SK-N-SH (cell line): Measurements from ENCODE around the gene RBM19.

Source experiments
- FOSL2 ChIP-seq: IDR thresholded peaks from 2 replicates; pipeline ENCODE4 v1.4.0; 2012; ENCODE audit warnings: low read depth, mild to moderate bottlenecking, moderate library complexity, borderline replicate concordance
- TF ChIP-seq, protein P1 (sequence below): fragments of 150-350 bp; IDR thresholded peaks from 2 replicates; pipeline ENCODE4 v1.6.1; 2017; ENCODE audit warnings: antibody characterized with exemption, low read length, low read depth, borderline replicate concordance

GRCh38 chr12:113847856-113848255, 118.3 kb downstream of the RBM19 start:
- TF ChIP-seq FOSL2, result no peak
- TF ChIP-seq, protein P1, sequence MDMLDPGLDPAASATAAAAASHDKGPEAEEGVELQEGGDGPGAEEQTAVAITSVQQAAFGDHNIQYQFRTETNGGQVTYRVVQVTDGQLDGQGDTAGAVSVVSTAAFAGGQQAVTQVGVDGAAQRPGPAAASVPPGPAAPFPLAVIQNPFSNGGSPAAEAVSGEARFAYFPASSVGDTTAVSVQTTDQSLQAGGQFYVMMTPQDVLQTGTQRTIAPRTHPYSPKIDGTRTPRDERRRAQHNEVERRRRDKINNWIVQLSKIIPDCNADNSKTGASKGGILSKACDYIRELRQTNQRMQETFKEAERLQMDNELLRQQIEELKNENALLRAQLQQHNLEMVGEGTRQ, result no peak
